Stimulated activated memory B cell treated with anti-CD40 and anti-IgM and Interleukin-4, amounts not matched to agents 10 μg/mL and 1 μg/mL and 100 μg/mL, for 72 hours (primary cell): ENCODE measurements around the gene TRPV5.

ENCODE experiments used
- ATAC-seq: fragments of 150-1000 bp; cut with Tn5 transposase; 2 replicates; pipeline ENCODE4 v1.10.0; 2021
- H3K27ac Mint-ChIP-seq: one replicate; pipeline ENCODE4 v1.8.0; 2022; ENCODE audit warnings: mild to moderate bottlenecking, mixed read lengths
- H3K27me3 Mint-ChIP-seq: one replicate; pipeline ENCODE4 v1.8.0; 2022; ENCODE audit warnings: mixed read lengths
- H3K36me3 Mint-ChIP-seq: one replicate; pipeline ENCODE4 v1.8.0; 2022; ENCODE audit warnings: mixed read lengths
- H3K4me1 Mint-ChIP-seq: one replicate; pipeline ENCODE4 v1.8.0; 2022; ENCODE audit warnings: mixed read lengths
- H3K4me3 Mint-ChIP-seq: one replicate; pipeline ENCODE4 v1.8.0; 2022; ENCODE audit warnings: mild to moderate bottlenecking, moderate library complexity, mixed read lengths
- H3K9me3 Mint-ChIP-seq: one replicate; pipeline ENCODE4 v1.8.0; 2022; ENCODE audit warnings: mixed read lengths

Gene TRPV5

DNA sequence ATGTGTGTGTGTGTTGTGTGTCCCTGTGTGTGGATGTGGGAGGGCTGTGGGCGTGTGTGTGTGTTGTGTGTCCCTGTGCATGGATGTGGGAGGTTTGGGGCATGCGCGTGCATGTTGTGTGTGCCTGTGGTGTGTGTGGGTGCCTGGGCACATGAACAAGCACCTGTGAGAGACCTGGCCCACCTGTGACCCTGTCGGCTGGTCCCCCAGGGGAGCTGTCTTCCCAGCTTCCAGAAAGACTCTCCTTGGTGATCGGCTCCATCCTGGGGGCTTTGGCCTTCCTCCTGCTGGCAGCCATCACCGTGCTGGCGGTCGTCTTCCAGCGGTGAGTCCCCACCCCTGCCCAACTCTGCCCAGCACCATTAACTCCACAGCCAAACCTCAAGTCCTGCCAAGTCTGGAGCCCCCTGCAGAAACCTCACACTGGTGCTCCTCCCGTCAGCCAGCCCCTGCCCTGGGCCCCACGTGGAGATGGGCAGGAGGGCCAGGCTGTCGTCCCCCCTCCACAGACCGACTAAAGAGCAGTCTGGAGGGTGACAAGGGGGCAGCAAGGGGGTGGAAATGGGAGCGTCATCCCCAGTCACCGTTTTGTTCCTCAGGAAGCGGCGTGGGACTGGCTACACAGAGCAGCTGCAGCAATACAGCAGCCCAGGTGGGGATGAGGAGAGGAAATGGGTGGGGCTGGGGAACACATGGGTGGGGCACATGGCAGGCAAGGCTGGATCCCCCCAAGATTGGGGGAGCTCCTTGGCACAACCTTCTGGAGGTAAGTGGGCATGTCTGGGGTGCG is 66.0 kb downstream of the TRPV5 start:
- Mint-ChIP-seq H3K9me3 (no peaks in the 10 kb centered on the region), H3K36me3 (peaks cover 52% of the 10 kb centered on the region), H3K4me1 (peaks cover 6% of the 10 kb centered on the region), H3K27ac (no peak overlapping the region), H3K27me3 (no peaks in the 10 kb centered on the region), H3K4me3 (no peak overlapping the region)
- ATAC-seq: no peak

DNA sequence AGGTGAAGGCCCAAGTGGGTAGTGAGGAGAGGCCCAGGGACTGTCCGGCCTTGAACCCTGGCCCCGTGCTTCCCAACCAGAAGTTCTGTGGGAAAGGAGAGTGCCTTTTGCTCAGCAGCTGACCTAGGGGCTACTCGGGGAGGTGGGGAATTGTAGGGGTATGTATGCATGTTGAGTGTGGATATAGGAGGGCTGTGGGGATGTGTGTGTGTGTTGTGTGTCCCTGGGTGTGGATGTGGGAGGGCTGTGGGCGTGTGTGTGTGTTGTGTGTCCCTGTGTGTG is 66.5 kb downstream of the TRPV5 start:
- no peak overlapping the region for H3K4me3 Mint-ChIP-seq
- ATAC-seq: no peak
- H3K9me3 Mint-ChIP-seq: no peaks in the 10 kb centered on the region
- no peak overlapping the region for H3K27ac Mint-ChIP-seq
- H3K27me3 Mint-ChIP-seq: no peaks in the 10 kb centered on the region
- H3K36me3 Mint-ChIP-seq: peaks cover 56% of the 10 kb centered on the region
- peaks cover 11% of the 10 kb centered on the region for H3K4me1 Mint-ChIP-seq

DNA sequence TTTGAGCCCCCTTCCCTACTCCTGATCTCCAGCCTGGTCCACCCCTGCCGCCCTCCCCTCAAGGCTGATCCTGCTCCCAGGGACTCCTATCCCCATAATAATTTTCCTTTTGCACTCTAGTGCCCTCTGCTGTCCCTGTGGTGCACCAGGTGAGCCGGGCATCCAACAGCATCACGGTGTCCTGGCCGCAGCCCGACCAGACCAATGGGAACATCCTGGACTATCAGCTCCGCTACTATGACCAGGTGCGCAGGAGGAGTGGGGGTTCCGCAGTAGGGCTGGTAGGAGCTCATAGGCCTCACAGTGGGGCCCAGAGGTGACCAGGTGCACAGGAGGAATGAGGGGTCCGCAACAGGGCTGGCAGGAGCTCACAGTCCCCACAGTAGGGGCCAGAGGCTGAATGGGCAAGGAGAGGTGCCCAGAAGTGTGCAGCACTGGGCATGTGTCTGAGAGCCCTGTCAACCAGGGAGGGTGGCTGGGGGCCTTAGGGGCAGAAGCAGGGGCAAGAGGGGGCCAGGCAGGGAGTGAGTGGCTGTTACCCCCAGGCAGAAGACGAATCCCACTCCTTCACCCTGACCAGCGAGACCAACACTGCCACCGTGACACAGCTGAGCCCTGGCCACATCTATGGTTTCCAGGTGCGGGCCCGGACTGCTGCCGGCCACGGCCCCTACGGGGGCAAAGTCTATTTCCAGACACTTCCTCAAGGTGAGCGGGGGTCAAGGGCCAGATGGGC is 67.0 kb downstream of the TRPV5 start:
- Mint-ChIP-seq H3K36me3 (peaks cover 51% of the 10 kb centered on the region), H3K27me3 (no peaks in the 10 kb centered on the region), H3K27ac (no peak overlapping the region), H3K4me1 (peaks cover 11% of the 10 kb centered on the region), H3K9me3 (no peaks in the 10 kb centered on the region), H3K4me3 (no peak overlapping the region)
- no peak for ATAC-seq

DNA sequence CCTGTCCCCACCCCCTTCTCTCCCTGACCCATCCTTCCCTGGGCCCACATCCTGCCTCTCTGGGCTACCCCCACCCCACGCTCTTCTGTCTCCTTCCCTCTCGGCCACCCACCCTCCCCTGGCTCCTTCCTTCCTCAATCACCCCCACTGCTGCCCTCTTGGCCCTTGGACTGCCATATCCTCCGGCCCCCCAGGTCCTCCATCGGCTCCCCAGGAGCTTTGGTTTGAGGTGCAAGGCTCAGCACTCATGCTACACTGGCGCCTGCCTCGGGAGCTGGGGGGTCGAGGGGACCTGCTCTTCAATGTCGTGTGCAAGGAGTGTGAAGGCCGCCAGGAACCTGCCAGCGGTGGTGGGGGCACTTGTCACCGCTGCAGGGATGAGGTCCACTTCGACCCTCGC is 67.8 kb downstream of the TRPV5 start:
- Mint-ChIP-seq H3K9me3 (no peaks in the 10 kb centered on the region), H3K4me1 (peaks cover 11% of the 10 kb centered on the region), H3K27ac (no peak overlapping the region), H3K36me3 (peaks cover 43% of the 10 kb centered on the region), H3K27me3 (no peaks in the 10 kb centered on the region), H3K4me3 (no peak overlapping the region)
- no peak for ATAC-seq

DNA sequence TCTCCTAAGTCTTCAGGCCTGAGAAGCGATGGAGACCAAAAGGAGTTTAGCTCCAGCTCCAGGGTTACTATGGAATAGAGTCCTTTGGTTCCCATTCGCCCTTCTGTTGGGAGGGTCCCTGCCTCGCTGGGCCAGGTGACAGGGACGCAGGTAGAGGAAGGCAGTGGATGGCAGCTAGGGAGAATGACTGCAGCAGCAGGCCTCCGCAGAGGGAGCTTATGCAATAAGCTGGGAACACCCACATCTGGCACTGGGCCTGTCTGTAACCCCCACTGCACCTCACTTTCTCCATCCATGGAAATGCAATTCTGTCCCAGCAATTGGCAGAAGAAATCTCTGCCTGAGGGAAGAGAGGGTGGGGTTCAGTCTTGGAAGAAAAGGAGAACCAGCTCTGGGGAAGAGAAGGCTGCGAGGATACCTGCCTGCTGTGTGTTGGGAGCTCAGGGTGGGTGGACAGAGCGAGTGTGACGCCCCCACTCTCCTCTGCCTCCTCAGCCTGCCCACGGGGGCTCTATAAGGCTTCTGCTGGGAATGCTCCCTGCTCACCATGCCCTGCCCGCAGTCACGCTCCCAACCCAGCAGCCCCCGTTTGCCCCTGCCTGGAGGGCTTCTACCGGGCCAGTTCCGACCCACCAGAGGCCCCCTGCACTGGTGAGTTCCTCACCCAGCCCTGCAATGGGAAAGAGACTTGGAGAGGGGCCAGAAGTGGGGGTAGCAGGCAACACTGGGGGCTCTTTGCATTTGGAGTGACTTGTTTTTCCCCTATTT is 68.4 kb downstream of the TRPV5 start:
- Mint-ChIP-seq H3K4me3 (no peak overlapping the region), H3K9me3 (no peaks in the 10 kb centered on the region), H3K4me1 (peaks cover 11% of the 10 kb centered on the region)

DNA sequence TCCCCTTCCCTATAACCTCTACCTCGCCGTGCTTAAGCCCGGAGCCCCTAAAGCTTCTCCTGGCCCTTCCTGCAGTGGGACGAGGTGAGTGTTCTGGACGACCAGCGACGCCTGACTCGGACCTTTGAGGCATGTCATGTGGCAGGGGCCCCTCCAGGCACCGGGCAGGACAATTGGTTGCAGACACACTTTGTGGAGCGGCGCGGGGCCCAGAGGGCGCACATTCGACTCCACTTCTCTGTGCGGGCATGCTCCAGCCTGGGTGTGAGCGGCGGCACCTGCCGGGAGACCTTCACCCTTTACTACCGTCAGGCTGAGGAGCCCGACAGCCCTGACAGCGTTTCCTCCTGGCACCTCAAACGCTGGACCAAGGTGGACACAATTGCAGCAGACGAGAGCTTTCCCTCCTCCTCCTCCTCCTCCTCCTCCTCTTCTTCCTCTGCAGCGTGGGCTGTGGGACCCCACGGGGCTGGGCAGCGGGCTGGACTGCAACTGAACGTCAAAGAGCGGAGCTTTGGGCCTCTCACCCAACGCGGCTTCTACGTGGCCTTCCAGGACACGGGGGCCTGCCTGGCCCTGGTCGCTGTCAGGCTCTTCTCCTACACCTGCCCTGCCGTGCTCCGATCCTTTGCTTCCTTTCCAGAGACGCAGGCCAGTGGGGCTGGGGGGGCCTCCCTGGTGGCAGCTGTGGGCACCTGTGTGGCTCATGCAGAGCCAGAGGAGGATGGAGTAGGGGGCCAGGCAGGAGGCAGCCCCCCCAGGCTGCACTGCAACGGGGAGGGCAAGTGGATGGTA is 69.5 kb downstream of the TRPV5 start:
- no peak for ATAC-seq
- Mint-ChIP-seq H3K9me3 (no peaks in the 10 kb centered on the region), H3K27me3 (no peaks in the 10 kb centered on the region), H3K4me3 (no peak overlapping the region), H3K36me3 (peaks cover 32% of the 10 kb centered on the region), H3K27ac (no peak overlapping the region), H3K4me1 (peaks cover 11% of the 10 kb centered on the region)

More for the DNA sequence above, 68.4 kb downstream of the TRPV5 start:
- no peak for ATAC-seq
- H3K27me3 Mint-ChIP-seq: no peaks in the 10 kb centered on the region
- H3K36me3 Mint-ChIP-seq: peaks cover 39% of the 10 kb centered on the region
- no peak overlapping the region for H3K27ac Mint-ChIP-seq

DNA sequence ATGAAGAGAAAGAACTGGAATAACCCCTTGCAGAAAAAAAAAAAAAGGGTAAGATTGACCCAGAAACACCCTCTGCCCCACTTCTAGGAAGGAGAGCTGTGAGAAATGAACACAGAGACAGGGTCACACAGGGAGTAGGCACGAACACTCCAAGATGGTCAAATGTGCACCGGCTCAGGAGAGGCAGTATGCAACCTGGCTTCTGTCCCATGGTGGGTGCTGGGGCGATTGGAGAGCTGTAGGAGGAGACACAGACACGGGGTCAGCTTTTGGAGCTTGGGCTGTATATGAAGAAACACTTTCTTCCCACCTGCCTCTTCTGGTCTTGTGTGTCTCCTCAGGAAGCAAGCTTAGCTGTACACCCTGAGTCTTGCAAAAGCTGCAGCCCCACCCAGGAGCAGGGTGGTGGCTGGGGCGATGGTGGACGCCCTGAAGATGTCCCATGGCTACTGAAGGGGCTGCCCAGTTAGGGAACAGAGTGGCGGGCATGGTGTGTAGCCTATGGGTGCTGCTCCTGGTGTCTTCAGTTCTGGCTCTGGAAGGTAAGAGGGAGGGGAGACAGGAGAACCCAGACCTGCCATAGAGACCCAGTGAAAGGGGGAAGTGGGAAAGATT is 70.7 kb downstream of the TRPV5 start:
- peaks cover 27% of the 10 kb centered on the region for H3K36me3 Mint-ChIP-seq
- H3K27me3 Mint-ChIP-seq: no peaks in the 10 kb centered on the region
- H3K27ac Mint-ChIP-seq: no peak overlapping the region
- no peak overlapping the region for H3K4me3 Mint-ChIP-seq
- ATAC-seq: no peak
- no peaks in the 10 kb centered on the region for H3K9me3 Mint-ChIP-seq
- H3K4me1 Mint-ChIP-seq: peaks cover 11% of the 10 kb centered on the region

DNA sequence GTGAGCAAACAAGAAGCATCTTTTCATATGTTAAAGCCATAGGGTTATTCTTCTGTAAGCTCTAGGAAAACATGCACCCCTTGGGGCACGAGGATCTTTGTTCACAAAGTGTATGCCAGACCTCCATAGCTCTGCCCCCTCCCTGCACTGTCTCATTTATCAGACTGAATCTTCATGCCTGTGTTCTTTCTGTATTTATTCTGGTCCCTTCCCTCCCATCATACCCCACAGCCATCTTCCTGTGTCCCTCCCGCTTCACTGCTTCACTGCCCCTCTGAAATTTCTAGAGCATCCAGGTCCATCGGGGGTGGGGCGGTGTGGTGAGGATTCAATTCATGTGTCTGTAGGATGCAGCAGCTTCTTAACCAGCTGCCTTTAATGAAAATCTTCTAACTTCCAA is 71.2 kb downstream of the TRPV5 start:
- H3K27me3 Mint-ChIP-seq: no peaks in the 10 kb centered on the region
- H3K27ac Mint-ChIP-seq: no peak overlapping the region
- peaks cover 14% of the 10 kb centered on the region for H3K4me1 Mint-ChIP-seq
- H3K36me3 Mint-ChIP-seq: peaks cover 27% of the 10 kb centered on the region
- ATAC-seq: no peak
- H3K9me3 Mint-ChIP-seq: no peaks in the 10 kb centered on the region
- no peak overlapping the region for H3K4me3 Mint-ChIP-seq

DNA sequence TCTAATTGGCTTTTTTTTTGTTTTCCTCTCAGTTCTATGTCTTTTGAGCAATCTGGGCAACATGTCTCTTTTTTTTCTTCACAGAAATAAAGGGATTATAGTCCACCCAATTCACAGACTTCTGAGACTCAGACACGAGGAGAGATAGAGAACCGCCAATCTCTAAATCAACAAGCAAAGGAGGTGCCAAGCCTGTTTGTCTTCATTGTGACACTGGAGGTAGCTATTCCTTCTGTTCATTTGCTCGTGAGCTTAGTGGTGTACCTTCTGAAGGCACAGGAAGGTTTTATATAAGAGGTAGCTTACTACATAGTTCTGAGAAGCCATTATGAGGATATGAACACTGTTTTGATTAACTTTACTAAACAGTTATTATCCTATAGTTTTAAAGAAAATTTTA is 72.6 kb downstream of the TRPV5 start:
- no peaks in the 10 kb centered on the region for H3K27me3 Mint-ChIP-seq
- peaks cover 27% of the 10 kb centered on the region for H3K36me3 Mint-ChIP-seq
- no peak for ATAC-seq
- H3K9me3 Mint-ChIP-seq: no peaks in the 10 kb centered on the region
- no peak overlapping the region for H3K27ac Mint-ChIP-seq
- no peak overlapping the region for H3K4me3 Mint-ChIP-seq
- H3K4me1 Mint-ChIP-seq: peaks cover 27% of the 10 kb centered on the region

DNA sequence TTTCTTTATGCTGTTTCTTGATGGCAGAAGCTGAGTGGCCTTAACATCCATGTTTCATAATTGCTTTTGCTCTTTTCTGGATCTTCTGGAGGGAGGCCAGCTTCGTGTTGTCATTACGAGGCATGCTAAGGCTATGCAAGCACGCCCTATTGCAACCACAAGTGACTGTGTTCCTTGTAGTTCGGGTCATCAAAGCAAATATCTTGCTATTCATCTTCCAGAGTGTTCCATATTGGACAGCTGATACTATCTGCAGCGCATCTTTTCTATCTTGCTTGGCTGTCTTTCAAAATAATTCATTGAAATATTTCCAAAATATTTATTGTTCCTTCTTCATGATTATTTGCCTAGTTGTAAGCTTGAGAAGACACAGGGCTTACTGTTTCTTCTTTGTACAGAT is 73.7 kb downstream of the TRPV5 start:
- Mint-ChIP-seq H3K4me3 (no peak overlapping the region), H3K9me3 (no peaks in the 10 kb centered on the region), H3K27me3 (no peaks in the 10 kb centered on the region), H3K27ac (no peak overlapping the region), H3K36me3 (peaks cover 27% of the 10 kb centered on the region), H3K4me1 (peaks cover 31% of the 10 kb centered on the region)
- ATAC-seq: no peak

DNA sequence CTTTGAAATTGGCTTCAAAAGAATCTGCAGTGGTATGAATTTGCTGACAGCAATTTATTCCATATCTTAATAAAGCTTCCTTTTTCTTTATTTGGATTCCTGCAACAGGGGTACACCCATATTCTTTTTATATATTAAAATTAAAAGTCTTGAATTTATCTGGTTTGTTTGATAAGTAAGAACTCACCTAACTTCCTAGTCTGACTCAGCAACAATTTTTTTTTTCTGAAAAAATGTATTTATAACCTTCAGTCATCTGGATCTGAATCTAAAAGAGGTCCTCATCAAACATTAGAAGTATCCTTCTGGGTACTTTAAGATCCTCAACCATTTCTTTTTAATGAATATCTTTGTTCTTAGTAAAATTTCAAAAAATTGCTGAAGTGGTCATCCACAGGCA is 74.1 kb downstream of the TRPV5 start:
- Mint-ChIP-seq H3K27ac (no peak overlapping the region), H3K9me3 (no peaks in the 10 kb centered on the region), H3K4me3 (no peak overlapping the region), H3K4me1 (peaks cover 31% of the 10 kb centered on the region), H3K36me3 (peaks cover 22% of the 10 kb centered on the region), H3K27me3 (no peaks in the 10 kb centered on the region)
- ATAC-seq: no peak
